Testis (tissue), 3 donors: Measurements from ENCODE around the gene NCKAP5. TPM values are rescaled to one million over a fixed set of nuclear protein-coding genes. Genes with fewer than 3 reads are reported as not detected.

Experiments used
- DNase-seq: peaks from one replicate; pipeline ENCODE4 v3.0.0-alpha.2; 2019
- H3K27ac ChIP-seq, 2 donors: fragments of 200-600 bp; sonication (generic); one replicate each; pipeline ENCODE4 v1.5.1; 2019
- H3K27me3 ChIP-seq: fragments of 200-600 bp; sonication (generic); one replicate; pipeline ENCODE4 v1.5.1; 2019
- H3K36me3 ChIP-seq: fragments of 200-600 bp; sonication (generic); one replicate; pipeline ENCODE4 v1.5.1; 2017; ENCODE audit warnings: low read depth; ENCODE audit errors: missing control alignments
- H3K4me1 ChIP-seq: fragments of 200-600 bp; sonication (generic); one replicate; pipeline ENCODE4 v1.5.1; 2019
- H3K4me3 ChIP-seq, 2 donors: fragments of 200-600 bp; sonication (generic); one replicate each; pipeline ENCODE4 v1.5.1; 2017 to 2019
- H3K9me3 ChIP-seq: fragments of 200-600 bp; sonication (generic); one replicate; pipeline ENCODE4 v1.5.1; 2017
- POLR2A ChIP-seq: fragments of 450-650 bp; IDR thresholded peaks from one replicate; pipeline ENCODE4 v1.6.1; 2017; ENCODE audit warnings: antibody characterized with exemption, mild to moderate bottlenecking, moderate library complexity
- WGBS, 2 donors: methylation state at CpG; one replicate each; pipeline ENCODE4 v1.1.5; 2018; 5-methylcytosine and 5-hydroxymethylcytosine counted together
- intact Hi-C: fragments of 100-400 bp; cut with DNase I; formaldehyde crosslinking; loops from one replicate; pipeline ENCODE4 v1.15.1; 2023; ENCODE audit warnings: low total_unique reads
- polyA plus RNA-seq: library from polyadenylated mRNA; stranded (reverse); fragments of 350-450 nt; fragmentation: Illumina TruSeq; extraction: RNeasy Lipid Tissue Mini Kit (QIAGEN cat#74804); gene quantifications from one replicate; pipeline ENCODE4 v1.2.3, GENCODE V29; 2014; ENCODE audit warnings: low read depth, low replicate concordance; ENCODE audit not compliant: insufficient read depth
- total RNA-seq, 2 donors: library from RNA; depleted of rRNA; stranded (reverse); fragments of >200 nt; gene quantifications; one replicate each; pipeline ENCODE4 v1.2.3, GENCODE V29; 2016
- TF ChIP-seq, protein P1 (sequence below), 3 experiments: fragments of 450-650 bp in 2 of 3; fragments of 200-600 bp in 1 of 3; sonication (generic) in 1 of 3; IDR thresholded peaks; one replicate each; pipeline ENCODE4 v1.5.1; 2016 to 2019; ENCODE audit warnings: antibody characterized with exemption in 3 of 3, mild to moderate bottlenecking in 2 of 3, moderate library complexity in 1 of 3

The NCKAP5 gene
- total and polyA plus RNA-seq, 3 donors from 2014 or later = 3.0 to 7.6 (median 6.3) TPM

DNA sequence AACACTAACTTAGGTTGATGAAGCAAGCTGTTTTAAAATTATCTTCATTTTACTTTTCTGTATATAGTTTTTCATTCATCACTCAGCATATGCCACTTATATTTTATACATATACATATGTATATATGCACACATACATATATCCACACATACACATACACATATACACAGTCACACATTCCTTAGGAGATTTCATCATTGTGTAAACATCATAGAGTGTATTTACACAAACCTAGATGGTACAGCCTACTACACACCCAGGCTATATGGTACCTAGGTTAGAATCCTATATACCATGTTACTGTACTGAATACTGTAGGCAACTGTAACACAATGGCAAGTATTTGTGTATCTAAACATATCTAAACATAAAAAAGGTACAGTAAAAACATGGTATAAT, 602.8 kb downstream of the NCKAP5 start:
- H3K27me3 ChIP-seq = no peaks in the 10 kb centered on the region
- no peaks in the 10 kb centered on the region for H3K36me3 ChIP-seq
- H3K27ac ChIP-seq = no peak overlapping the region
- no peak for DNase-seq
- H3K9me3 ChIP-seq = no peaks in the 10 kb centered on the region
- TF ChIP-seq, protein P1, sequence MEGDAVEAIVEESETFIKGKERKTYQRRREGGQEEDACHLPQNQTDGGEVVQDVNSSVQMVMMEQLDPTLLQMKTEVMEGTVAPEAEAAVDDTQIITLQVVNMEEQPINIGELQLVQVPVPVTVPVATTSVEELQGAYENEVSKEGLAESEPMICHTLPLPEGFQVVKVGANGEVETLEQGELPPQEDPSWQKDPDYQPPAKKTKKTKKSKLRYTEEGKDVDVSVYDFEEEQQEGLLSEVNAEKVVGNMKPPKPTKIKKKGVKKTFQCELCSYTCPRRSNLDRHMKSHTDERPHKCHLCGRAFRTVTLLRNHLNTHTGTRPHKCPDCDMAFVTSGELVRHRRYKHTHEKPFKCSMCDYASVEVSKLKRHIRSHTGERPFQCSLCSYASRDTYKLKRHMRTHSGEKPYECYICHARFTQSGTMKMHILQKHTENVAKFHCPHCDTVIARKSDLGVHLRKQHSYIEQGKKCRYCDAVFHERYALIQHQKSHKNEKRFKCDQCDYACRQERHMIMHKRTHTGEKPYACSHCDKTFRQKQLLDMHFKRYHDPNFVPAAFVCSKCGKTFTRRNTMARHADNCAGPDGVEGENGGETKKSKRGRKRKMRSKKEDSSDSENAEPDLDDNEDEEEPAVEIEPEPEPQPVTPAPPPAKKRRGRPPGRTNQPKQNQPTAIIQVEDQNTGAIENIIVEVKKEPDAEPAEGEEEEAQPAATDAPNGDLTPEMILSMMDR (IDR thresholded peaks at IDR 0.05) = no peak
- no peaks in the 10 kb centered on the region for H3K4me1 ChIP-seq
- intact Hi-C loops = no loop called here
- no peak overlapping the region for H3K4me3 ChIP-seq

DNA sequence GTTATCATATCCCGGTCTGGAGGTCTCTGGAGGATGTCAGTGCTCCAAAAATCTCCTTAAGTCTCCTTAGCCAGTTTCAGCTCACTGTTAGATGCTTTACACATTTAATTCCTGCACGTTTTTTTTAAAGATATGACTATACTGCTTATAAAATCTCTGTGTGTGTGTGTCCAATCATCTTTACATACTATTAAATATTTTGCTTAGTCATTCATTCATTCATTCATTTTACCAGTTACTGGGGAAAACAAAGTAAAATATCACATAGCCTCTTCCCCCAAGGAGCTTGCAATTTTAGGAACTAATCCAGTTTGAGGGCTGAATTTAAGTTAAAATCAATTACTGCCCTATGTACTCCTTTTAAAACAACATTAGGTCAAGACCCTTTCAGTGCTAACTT, 605.1 kb downstream of the NCKAP5 start:
- intact Hi-C loops = no loop called here
- TF ChIP-seq, protein P1 (IDR thresholded peaks at IDR 0.05) = no peak
- TF ChIP-seq POLR2A = no peak
- no peak for DNase-seq
- Histone ChIP-seq H3K9me3 (no peaks in the 10 kb centered on the region), H3K4me3 (no peak overlapping the region), H3K4me1 (no peaks in the 10 kb centered on the region), H3K27ac (no peak overlapping the region), H3K27me3 (no peaks in the 10 kb centered on the region), H3K36me3 (no peaks in the 10 kb centered on the region)
- WGBS, 2 donors = 63 to 83% methylated on average over 2 of the region's 2 CpGs

DNA sequence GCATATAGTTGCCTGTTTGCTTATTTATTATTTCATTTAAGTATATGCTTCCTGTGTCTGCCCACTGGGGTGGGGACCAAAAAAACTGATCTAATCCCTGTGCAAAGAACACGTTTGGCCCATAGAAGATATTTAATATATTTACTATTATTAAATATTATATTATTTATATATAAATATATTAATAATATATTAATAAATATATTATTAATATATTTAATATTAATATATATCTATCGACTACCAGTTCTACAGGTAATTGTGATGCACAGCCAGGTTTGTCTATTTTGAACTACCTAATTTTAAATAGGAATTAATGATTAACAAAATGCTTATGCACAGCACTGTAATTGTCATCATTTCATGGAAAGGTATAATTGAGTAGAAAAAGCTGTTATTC, 609.4 kb downstream of the NCKAP5 start:
- Histone ChIP-seq H3K4me3 (no peak overlapping the region), H3K9me3 (no peaks in the 10 kb centered on the region)

DNA sequence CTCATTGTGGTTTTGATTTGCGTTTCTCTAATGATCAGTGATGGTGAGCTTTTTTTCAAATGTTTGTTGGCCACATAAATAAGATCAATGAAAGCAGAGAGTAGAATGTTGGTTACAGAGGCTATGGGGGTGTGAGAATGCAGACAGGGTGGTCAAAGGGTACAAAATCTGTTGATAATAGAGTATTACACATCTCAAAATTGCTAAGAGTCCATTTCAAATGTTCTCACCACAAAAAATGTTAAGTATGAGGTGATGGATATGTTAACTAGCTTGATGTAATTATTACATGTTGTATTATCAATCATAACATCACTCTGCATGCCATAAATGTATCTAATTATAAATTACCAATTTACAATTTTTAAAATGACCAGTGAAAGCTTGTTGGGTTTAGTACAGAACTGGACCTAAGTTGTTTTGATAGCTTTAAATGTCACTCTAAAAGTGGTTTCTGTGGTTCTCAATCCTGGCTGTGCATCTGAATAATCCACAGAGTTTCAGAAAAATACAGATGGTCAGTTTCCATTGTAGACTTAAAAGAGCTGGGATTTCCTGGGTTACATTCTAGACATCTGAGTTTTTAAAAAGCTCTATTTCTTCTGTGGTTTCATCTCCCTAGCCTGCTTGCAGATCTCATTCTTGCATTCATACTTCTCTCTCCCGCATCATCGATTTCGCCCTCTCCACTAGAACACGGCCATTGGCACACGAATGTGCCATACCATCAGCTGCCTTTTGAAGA, 612.2 kb downstream of the NCKAP5 start:
- Histone ChIP-seq H3K4me1 (no peaks in the 10 kb centered on the region), H3K27me3 (no peaks in the 10 kb centered on the region), H3K4me3 (no peak overlapping the region), H3K9me3 (no peaks in the 10 kb centered on the region), H3K27ac (no peak overlapping the region), H3K36me3 (no peaks in the 10 kb centered on the region)
- intact Hi-C loops = no loop called here
- WGBS, 2 donors = 88 to 96% methylated on average over 6 of the region's 6 CpGs
- DNase-seq = no peak
- no peak for TF ChIP-seq POLR2A
- TF ChIP-seq, protein P1 (IDR thresholded peaks at IDR 0.05) = no peak

More for the DNA sequence above, 609.4 kb downstream of the NCKAP5 start:
- intact Hi-C loops = no loop called here
- Histone ChIP-seq H3K27me3 (no peaks in the 10 kb centered on the region), H3K27ac (no peak overlapping the region), H3K4me1 (no peaks in the 10 kb centered on the region), H3K36me3 (no peaks in the 10 kb centered on the region)
- 87 to 90% methylated on average over 2 of the region's 2 CpGs for WGBS, 2 donors
- TF ChIP-seq POLR2A = no peak
- TF ChIP-seq, protein P1 (IDR thresholded peaks at IDR 0.05) = no peak
- no peak for DNase-seq

DNA sequence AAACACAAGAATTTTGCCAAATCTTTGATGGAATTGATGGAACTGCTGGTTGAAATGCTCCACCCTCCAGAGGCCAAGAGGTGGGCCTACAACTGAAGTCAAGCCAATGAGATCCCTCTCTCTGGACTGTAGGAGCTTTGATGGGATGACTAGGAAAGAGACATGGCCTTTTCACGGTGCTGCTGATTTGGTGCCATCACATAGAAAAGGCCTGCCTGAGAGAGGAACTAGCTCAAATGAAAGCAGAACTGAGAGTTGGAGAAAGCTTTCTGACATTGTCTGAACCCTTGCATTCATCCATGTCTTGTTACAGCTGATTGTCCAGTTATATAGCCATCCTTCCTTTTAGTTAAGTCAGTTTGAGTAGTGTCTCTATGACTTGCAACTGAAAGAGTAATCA, 614.5 kb downstream of the NCKAP5 start:
- intact Hi-C loops = no loop called here
- Histone ChIP-seq H3K27ac (no peak overlapping the region), H3K36me3 (no peaks in the 10 kb centered on the region), H3K9me3 (no peaks in the 10 kb centered on the region), H3K27me3 (no peaks in the 10 kb centered on the region), H3K4me3 (no peak overlapping the region), H3K4me1 (no peaks in the 10 kb centered on the region)
- DNase-seq = no peak
- WGBS, 2 donors = 90 to 100% methylated on average over 1 of the region's 1 CpG
- TF ChIP-seq, protein P1 (IDR thresholded peaks at IDR 0.05) = no peak
- TF ChIP-seq POLR2A = no peak
